Astrocyte (in vitro differentiated cells and primary cell): ENCODE measurements around the gene GUCY2D. TPM values are rescaled to one million over a fixed set of nuclear protein-coding genes. Genes with fewer than 3 reads are reported as not detected.

ENCODE experiments used
- DNase-seq: peaks from one replicate; pipeline ENCODE4 v3.0.0-alpha.2; 2010; ENCODE audit warnings: low read depth
- FAIRE-seq: peaks from 2 replicates; lab custom pipeline; 2011; peaks lifted over from hg19 to GRCh38; lab: Jason Lieb, UNC
- H2AFZ ChIP-seq: 2 replicates; pipeline ENCODE4 v1.6.0; 2012; ENCODE audit warnings: low read depth, low read length, inconsistent platforms
- H3K27ac ChIP-seq: 2 replicates; pipeline ENCODE4 v1.5.1; 2011; ENCODE audit warnings: low read depth, low read length, inconsistent platforms
- H3K27me3 ChIP-seq: 2 replicates; pipeline ENCODE4 v1.6.0; 2011; ENCODE audit warnings: low read length, inconsistent platforms; ENCODE audit not compliant: insufficient read depth
- H3K36me3 ChIP-seq: 2 replicates; pipeline ENCODE4 v1.5.1; 2011; ENCODE audit warnings: low read length, inconsistent platforms; ENCODE audit not compliant: insufficient read depth
- H3K4me1 ChIP-seq: 2 replicates; pipeline ENCODE4 v1.5.1; 2011; ENCODE audit warnings: low read length, inconsistent platforms; ENCODE audit not compliant: insufficient read depth
- H3K4me2 ChIP-seq: 2 replicates; pipeline ENCODE4 v1.6.0; 2012; ENCODE audit warnings: low read length, inconsistent platforms
- H3K4me3 ChIP-seq: 2 replicates; pipeline ENCODE4 v1.5.1; 2011; ENCODE audit warnings: low read depth, mild to moderate bottlenecking, low read length, inconsistent platforms; ENCODE audit not compliant: insufficient read depth
- H3K79me2 ChIP-seq: 2 replicates; pipeline ENCODE4 v1.6.0; 2012; ENCODE audit warnings: mild to moderate bottlenecking, low read length, inconsistent platforms; ENCODE audit not compliant: insufficient read depth
- H3K9ac ChIP-seq: 2 replicates; pipeline ENCODE4 v1.6.0; 2012; ENCODE audit warnings: mild to moderate bottlenecking, low read length, inconsistent platforms
- H3K9me3 ChIP-seq: 2 replicates; pipeline ENCODE4 v1.5.1; 2012; ENCODE audit warnings: low read depth, mild to moderate bottlenecking, low read length, inconsistent platforms; ENCODE audit not compliant: insufficient read depth
- H4K20me1 ChIP-seq: 2 replicates; pipeline ENCODE4 v1.6.0; 2012; ENCODE audit warnings: low read length, inconsistent platforms; ENCODE audit not compliant: insufficient read depth
- H3K27ac Mint-ChIP-seq: one replicate; pipeline ENCODE4 v1.8.0; 2021; ENCODE audit warnings: mild to moderate bottlenecking, mixed read lengths; ENCODE audit not compliant: unreplicated experiment
- H3K27me3 Mint-ChIP-seq: one replicate; pipeline ENCODE4 v1.8.0; 2021; ENCODE audit warnings: low read depth, mixed read lengths; ENCODE audit not compliant: unreplicated experiment
- H3K36me3 Mint-ChIP-seq: one replicate; pipeline ENCODE4 v1.8.0; 2021; ENCODE audit warnings: low read depth, mixed read lengths; ENCODE audit not compliant: unreplicated experiment
- H3K4me1 Mint-ChIP-seq: one replicate; pipeline ENCODE4 v1.8.0; 2021; ENCODE audit warnings: low read depth, mixed read lengths; ENCODE audit not compliant: unreplicated experiment
- H3K4me3 Mint-ChIP-seq: one replicate; pipeline ENCODE4 v1.8.0; 2021; ENCODE audit warnings: mild to moderate bottlenecking, moderate library complexity, mixed read lengths; ENCODE audit not compliant: unreplicated experiment
- H3K9me3 Mint-ChIP-seq: one replicate; pipeline ENCODE4 v1.8.0; 2021; ENCODE audit warnings: mild to moderate bottlenecking, mixed read lengths; ENCODE audit not compliant: unreplicated experiment
- CTCF ChIP-seq: IDR thresholded peaks from 2 replicates; pipeline ENCODE4 v1.5.1; 2011; ENCODE audit warnings: low read depth, mild to moderate bottlenecking, inconsistent platforms, low read length, moderate library complexity; ENCODE audit not compliant: insufficient read depth
- EZH2 ChIP-seq: IDR thresholded peaks from 2 replicates; pipeline ENCODE4 v1.6.1; 2012; ENCODE audit warnings: mild to moderate bottlenecking, low read length, inconsistent platforms; ENCODE audit not compliant: insufficient read depth
- total RNA-seq: library from RNA; stranded (reverse); gene quantifications from 2 replicates; pipeline ENCODE4 v1.2.1, GENCODE V29; 2021

The GUCY2D gene
- total RNA-seq, 1 donor from 2014 or later = not detected

- Mint-ChIP-seq H3K27me3 (peaks cover 10% of the 10 kb centered on the region), H3K4me3 (no peak overlapping the region), H3K9me3 (peaks cover 1% of the 10 kb centered on the region), H3K36me3 (no peaks in the 10 kb centered on the region), H3K4me1 (no peaks in the 10 kb centered on the region), H3K27ac (no peak overlapping the region)
- Histone ChIP-seq H2AFZ (no peak overlapping the region), H3K27me3 (peaks cover 2% of the 10 kb centered on the region), H3K4me2 (no peak overlapping the region), H3K36me3 (no peaks in the 10 kb centered on the region), H3K4me3 (no peak overlapping the region), H3K9me3 (no peaks in the 10 kb centered on the region), H3K27ac (no peak overlapping the region), H4K20me1 (no peaks in the 10 kb centered on the region), H3K79me2 (no peaks in the 10 kb centered on the region), H3K4me1 (peaks cover 9% of the 10 kb centered on the region), H3K9ac (no peak overlapping the region)
- DNase-seq (no peak), FAIRE-seq (no peak)
- TF ChIP-seq EZH2 (no peak), CTCF (no peak)
Observed at GRCh38 chr17:7993972-7994589, 8.3 kb upstream of the GUCY2D start.

- H3K27me3 Mint-ChIP-seq = peaks cover 10% of the 10 kb centered on the region
- no peak overlapping the region for H3K27ac ChIP-seq
- H3K4me2 ChIP-seq = no peak overlapping the region
- H3K9me3 Mint-ChIP-seq = peaks cover 1% of the 10 kb centered on the region
- no peak overlapping the region for H2AFZ ChIP-seq
- H3K9me3 ChIP-seq = no peaks in the 10 kb centered on the region
- no peaks in the 10 kb centered on the region for H3K36me3 Mint-ChIP-seq
- H4K20me1 ChIP-seq = no peaks in the 10 kb centered on the region
- no peak for FAIRE-seq
- no peaks in the 10 kb centered on the region for H3K36me3 ChIP-seq
- TF ChIP-seq EZH2 (no peak), CTCF (no peak)
- H3K4me1 ChIP-seq = no peaks in the 10 kb centered on the region
- no peaks in the 10 kb centered on the region for H3K4me1 Mint-ChIP-seq
- no peak for DNase-seq
- no peak overlapping the region for H3K4me3 Mint-ChIP-seq
- H3K4me3 ChIP-seq = no peak overlapping the region
- no peak overlapping the region for H3K27ac Mint-ChIP-seq
- H3K9ac ChIP-seq = no peak overlapping the region
- H3K27me3 ChIP-seq = peaks cover 12% of the 10 kb centered on the region
- H3K79me2 ChIP-seq = no peaks in the 10 kb centered on the region
Observed at GRCh38 chr17:7995724-7996123, 6.7 kb upstream of the GUCY2D start.

GRCh38 chr17:7997186-7997585 lies 5.2 kb upstream of the GUCY2D start:
- no peak overlapping the region for H3K4me3 ChIP-seq
- Mint-ChIP-seq H3K9me3 (peaks cover 5% of the 10 kb centered on the region), H3K27me3 (peaks cover 20% of the 10 kb centered on the region), H3K4me1 (no peaks in the 10 kb centered on the region), H3K27ac (no peak overlapping the region), H3K36me3 (no peaks in the 10 kb centered on the region), H3K4me3 (no peak overlapping the region)
- H3K27me3 ChIP-seq = peaks cover 24% of the 10 kb centered on the region
- DNase-seq = no peak
- FAIRE-seq = no peak
- no peak overlapping the region for H3K4me2 ChIP-seq
- H4K20me1 ChIP-seq = no peaks in the 10 kb centered on the region
- H3K36me3 ChIP-seq = no peaks in the 10 kb centered on the region
- no peak overlapping the region for H3K9ac ChIP-seq
- H3K79me2 ChIP-seq = no peaks in the 10 kb centered on the region
- H3K27ac ChIP-seq = no peak overlapping the region
- no peaks in the 10 kb centered on the region for H3K9me3 ChIP-seq
- H2AFZ ChIP-seq = no peak overlapping the region
- TF ChIP-seq CTCF (peak; percentile 41), EZH2 (no peak)
- H3K4me1 ChIP-seq = no peaks in the 10 kb centered on the region
